HG02840 (cell line): ENCODE data around the gene ASB1.

ENCODE experiments used
- ATAC-seq: cut with Tn5 transposase; IDR thresholded peaks from one replicate; pipeline ENCODE4 v1.9.1; 2021; ENCODE audit warnings: mild to moderate bottlenecking, moderate library complexity, moderate number of reproducible peaks; ENCODE audit not compliant: unreplicated experiment, low FRiP score

The ASB1 gene

GRCh38 chr2:238489431-238489830, 62.7 kb downstream of the ASB1 start:
- ATAC-seq: no peak

DNA sequence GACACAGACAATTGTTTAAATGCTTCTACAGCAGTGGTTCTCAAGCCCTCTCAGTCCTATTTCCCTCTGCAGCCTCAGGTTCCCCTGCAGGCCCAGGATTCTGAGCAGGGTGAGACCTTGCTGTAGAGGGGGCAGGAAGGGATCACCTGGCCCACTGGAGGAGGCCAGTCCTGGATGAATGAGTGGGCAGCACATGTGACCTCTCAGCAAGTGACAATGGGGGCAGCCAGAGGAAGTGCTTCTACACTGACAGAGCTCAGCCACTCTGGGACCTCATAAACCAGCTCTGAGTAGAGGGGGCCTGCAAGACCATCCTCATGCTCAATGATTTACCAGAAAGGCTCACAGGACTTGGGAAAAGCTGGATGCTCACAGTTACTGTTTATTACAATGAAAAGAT, 63.2 kb downstream of the ASB1 start:
- no peak for ATAC-seq

- no peak for ATAC-seq
Observed at GRCh38 chr2:238492840-238493239, 66.1 kb downstream of the ASB1 start.

GRCh38 chr2:238493411-238493810, 66.7 kb downstream of the ASB1 start:
- ATAC-seq: no peak

DNA sequence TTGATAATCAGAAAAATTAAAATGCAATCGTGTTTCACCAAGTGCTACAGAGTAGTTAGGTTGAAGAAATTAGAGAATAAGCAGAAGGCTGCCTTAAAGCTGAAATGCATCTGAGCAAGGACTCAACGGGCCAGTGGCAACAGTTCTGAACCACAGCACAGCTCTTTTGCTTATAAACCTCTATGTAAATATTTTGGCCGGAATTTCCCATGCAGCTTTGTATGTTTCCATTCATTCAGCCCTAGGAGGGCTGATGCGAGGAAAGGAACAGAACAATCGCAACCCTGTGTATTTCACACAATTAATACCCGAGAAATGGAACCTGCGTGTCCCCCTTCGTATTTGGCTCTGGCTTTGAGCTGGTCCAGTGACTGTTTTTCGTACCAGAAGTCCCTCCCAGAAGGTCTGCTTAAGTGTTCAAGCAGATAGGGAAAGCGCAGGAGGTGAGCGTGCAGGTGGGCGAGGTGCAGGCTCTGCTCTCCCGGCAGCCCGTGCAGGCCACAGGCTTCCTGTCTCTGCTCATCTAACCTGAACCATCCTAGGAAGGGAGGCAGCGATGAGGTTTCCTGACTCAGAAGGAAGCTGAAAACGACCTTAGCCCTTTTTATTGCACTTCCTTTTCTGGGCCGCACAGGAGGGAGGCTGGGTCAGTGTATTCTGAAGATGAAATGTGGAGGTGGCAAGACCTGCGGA, 67.3 kb downstream of the ASB1 start:
- ATAC-seq: no peak

DNA sequence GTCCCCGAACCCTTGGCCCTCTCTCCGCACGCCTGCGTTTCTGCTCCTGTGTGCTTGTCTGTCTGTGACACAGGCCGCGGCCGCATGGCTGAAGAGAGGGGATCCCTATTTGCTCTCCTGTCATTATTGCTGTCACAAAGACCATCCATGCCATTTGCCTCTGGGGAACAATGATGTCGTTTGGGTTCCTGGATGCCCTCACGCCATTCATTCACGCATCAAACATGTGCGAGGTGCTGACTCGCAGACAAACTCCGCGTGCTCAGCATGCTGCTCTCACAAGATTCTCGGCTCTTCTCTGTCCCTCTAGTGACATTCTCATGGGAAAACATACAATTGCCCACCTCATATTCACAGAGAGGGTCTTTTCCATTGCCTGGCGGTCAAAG, 67.8 kb downstream of the ASB1 start:
- ATAC-seq: no peak

- ATAC-seq: no peak
Observed at GRCh38 chr2:238495422-238495821, 68.7 kb downstream of the ASB1 start.

GRCh38 chr2:238496756-238497609, 70.3 kb downstream of the ASB1 start:
- no peak for ATAC-seq

DNA sequence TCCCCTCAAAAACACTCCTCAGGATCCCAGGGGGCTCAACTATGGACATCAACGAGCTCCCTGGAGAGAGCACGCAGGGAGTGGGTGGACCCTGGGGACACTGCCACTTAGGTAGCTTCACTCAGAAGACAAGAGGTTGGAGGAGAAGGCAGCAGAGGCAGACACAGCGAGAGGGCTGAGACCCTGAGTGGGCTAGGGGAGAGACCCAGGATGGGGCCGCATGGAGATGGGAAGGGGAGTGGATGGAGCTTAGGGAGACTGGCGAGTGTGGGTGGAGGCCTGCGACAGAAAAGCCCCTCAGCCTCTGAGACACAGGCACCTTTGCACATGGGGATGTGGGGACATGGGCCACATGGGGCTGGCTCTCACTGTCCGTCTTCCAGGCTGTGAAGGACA, 70.9 kb downstream of the ASB1 start:
- ATAC-seq: no peak

DNA sequence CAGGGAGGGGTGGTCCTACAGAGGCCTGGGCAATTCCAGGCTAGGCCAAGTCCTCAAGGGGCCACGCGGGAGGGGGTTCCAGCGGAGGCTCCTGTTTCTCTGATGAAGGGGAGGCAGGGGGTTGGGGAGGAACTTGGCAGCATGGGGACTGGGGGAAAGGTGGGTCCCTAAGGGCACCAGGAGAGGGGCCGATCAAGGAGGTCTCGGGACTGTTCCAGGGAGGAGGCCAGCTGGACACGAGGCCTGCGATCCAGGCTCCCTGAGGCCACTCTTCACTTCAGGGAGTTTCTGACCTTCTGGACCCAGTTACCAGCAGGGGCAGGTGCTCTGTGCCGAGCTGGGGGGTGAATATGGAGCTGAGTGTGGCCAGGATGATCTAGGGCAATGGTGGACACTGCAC, 71.5 kb downstream of the ASB1 start:
- ATAC-seq: no peak

DNA sequence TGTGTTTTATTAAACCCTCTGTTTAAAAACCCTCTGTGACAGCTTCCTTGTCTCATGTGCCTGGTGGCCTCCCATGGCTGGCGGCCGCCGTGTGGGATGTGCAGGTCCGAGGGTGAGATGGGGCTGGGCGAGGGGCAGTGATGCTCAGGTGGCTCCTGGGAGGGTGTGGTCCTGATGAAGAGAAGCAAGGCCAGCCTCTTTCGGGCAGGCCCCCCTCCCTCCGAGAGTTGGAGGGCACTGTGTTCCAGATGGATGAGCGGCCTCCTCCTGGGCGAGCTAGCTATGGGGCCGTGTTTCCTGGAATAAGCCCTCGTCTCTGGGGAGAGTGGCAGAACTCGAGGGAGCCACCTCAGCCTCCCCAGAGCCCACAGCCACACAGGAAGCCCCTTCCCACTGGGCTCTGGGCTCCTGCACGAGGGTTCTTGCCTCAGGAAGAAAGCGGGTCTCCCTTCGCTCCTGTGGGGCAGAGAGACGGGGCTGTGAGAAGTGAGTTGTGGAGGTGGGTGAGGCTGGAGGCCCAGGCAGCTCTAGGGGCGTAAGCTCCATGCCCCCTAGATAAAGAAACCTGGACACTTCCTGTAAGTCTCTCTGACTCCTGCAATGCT, 72.1 kb downstream of the ASB1 start:
- no peak for ATAC-seq

- ATAC-seq: no peak
Observed at GRCh38 chr2:238499731-238500580, 73.2 kb downstream of the ASB1 start.

DNA sequence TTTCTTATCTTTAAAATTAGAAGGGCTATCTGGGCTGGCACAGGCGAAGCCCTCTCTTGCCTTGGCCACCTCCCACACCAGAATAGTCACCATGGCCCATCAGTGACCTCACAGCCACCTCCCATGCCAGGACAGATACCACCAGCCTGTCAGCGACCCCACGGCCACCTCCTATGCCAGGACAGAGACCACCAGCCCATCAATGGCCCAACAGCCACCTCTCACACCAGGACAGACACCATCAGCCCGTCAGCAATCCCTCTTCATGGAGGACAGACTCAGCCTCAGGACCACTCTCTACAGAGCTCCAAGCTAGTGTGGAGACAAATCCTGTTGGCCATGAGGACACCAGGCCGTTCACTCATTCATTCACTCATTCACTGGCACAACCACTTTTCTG, 74.6 kb downstream of the ASB1 start:
- no peak for ATAC-seq
